GM21528 (cell line): Measurements from ENCODE around the gene SLC3A2.

Experiments used
- ATAC-seq: cut with Tn5 transposase; IDR thresholded peaks from one replicate; pipeline ENCODE4 v1.9.1; 2021; ENCODE audit warnings: mild to moderate bottlenecking, moderate library complexity; ENCODE audit not compliant: unreplicated experiment, low FRiP score

Gene SLC3A2

DNA sequence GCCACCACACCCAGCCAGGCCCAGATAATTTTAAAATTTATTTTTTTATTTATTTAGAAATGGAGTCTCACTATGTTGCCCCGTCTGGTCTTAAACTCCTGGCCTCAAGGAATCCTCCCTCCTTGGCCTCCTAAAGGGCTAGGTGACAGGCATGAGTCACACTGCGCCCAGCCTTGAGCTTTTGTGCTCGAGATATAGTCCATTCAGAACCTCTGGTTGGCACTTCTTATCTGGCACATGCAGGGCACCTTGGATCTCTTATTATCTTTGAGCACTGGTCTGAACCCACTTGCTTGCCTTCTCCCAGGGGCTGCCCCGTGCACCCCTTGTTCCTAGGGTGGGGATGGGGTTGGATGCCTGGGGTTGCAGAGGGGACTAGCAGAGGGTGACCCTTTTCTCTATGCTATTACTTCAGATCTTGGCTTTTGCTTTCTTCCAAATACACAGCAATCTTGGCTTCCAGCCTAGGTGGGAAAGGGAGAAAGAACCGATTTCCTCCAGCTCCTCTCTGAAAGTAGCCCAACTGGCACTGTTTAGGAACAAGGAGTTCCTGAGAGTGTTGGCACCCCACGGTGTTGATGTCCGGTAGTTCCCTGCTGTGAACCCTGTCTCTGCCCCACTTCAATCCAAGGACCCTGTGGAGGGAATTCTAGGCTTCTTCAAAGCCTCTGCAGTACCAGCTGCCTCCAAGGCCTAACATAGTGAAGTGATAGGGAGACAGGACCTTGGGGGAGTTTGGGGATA is 1.3 kb upstream of the SLC3A2 start:
- ATAC-seq: no peak

DNA sequence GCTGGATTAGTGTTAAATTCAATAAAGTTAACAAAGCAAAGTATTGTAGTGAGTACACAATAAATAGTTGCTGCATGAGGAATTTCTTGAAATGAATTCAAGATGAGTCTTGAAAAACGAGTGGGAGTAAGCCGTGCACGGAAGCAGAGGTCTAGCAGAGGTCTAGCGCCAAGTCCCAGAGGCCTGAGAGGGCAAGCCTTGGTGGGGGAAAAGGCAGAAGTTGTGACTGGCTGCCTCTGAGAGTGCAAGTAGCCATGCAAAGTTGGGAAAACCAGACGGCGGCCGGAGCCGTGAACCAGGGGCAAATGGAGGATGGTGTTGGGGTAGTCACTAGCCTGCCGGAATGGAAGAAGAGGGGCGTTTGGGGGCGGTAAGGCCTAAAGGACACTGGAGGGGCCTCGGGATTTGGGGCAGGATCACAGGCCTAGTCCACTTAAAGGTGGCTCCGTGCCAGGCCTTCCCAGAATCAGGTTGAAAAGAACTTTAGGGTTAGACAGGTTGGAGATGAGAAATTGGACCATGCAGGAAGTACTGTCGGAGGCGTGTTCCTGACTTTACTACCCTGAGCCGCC is 379 bp upstream of the SLC3A2 start:
- peak; percentile 27 for ATAC-seq

DNA sequence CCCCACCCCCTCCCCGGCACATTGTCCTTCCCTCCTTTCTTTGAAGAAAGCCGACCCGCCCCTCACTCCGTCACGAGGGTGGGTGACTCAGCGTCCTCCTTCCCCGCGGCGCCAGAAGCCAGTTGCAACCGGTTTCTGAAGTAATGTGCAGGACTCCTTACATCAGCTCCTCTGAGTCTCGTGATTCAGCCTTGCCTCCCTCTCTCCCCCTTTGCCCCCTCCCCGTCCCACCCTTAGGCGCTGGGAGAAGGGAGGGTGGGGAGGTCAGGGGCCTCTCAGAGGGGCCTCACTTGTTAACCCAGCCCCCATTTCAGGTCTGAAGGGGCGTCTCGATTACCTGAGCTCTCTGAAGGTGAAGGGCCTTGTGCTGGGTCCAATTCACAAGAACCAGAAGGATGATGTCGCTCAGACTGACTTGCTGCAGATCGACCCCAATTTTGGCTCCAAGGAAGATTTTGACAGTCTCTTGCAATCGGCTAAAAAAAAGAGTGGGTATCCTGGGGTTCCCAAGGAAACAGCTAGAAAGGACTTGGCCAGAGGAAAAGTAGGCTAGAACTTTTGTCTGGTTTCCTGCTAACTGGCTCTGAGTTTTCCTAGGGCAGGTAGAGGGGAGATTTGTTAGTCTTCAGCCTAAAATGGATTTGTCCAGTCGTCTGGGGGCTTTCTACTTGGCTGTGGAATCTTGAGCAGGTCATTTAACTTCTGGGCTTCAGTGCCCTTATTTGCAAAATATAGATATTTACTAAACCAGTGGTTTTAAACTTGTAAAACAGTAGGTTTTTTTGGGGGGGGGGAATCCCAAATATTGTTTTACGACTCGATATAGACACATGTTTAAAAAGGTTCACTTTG is 1.1 kb downstream of the SLC3A2 start:
- ATAC-seq: peak; percentile 42

DNA sequence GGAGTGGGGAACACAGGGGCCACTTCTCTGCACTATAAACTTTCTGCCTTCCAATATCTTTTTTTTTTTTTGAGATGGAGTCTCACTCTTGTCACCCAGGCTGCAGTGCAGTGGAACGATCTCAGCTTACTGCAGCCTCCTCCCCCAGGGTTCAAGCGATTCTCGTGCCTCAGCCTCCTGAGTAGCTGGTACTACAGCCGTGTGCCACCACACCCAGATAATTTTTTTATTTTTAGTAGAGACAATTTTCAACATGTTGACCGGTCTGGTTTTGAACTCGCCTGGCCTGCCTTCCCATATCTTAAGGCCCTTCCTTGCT is 1.7 kb downstream of the SLC3A2 start:
- no peak for ATAC-seq

DNA sequence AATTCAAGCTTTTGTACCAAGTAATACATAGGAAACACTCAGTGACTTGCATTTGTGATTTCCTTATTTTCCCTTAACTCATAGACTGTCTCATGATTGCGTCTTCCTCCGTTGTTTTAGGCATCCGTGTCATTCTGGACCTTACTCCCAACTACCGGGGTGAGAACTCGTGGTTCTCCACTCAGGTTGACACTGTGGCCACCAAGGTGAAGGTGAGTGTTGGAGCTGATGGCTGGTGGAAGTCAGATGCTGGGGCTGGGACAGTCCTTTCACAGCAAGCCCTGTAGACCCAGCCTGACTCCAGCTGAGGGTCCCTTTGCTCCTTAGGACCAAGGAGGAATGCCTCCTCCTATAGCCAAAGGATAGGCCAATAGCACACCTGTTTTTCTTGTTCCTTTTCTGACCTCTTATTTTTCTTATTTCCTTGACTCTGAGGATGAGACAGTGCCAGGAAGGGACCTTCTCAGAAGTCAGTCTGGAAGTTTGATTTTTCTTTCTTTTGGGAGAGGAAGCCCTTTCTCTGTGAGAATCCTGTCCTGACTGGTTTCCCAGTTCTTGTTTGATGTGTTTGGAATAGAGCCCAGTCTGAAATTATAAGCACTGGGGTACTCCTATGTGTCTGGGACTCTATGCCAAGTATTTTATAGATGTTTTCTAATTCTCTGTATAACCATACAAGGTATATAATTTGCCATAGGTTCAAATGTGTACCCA is 2.2 kb downstream of the SLC3A2 start:
- no peak for ATAC-seq

DNA sequence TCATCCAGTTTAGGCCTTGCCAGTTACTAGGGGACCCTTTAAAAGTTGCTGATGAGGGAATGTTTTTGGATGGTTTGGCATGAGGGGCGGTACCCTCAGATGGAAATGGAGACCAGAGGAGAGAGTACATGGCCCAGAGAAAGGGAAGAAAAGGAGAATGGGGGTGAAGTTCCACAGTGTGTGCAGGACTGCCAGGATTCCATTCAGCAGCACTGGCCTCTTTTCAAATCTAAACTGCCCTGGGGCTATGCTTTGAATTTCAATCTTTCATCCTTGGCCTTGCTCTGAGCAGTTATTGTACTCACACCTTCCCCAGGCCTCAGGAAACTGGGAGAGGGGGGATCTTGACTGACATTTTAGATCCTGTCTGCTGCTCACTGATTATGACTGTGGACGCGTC is 3.0 kb downstream of the SLC3A2 start:
- no peak for ATAC-seq

DNA sequence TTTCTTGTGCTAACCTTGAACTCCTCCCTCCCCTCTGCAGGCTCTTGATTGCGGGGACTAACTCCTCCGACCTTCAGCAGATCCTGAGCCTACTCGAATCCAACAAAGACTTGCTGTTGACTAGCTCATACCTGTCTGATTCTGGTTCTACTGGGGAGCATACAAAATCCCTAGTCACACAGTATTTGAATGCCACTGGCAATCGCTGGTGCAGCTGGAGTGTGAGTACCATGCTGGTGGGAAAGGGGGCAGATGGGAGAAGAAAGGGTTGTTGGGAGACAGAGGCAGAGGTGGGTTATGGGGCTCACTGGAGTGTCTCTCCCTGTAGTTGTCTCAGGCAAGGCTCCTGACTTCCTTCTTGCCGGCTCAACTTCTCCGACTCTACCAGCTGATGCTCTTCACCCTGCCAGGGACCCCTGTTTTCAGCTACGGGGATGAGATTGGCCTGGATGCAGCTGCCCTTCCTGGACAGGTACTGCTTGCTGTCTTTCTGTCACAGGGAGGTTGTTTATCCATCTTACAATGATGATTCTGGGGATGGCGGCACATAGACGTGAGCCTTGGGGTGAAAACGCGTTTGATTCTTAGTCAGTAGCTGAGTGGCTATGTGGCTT is 4.5 kb downstream of the SLC3A2 start:
- ATAC-seq: no peak

DNA sequence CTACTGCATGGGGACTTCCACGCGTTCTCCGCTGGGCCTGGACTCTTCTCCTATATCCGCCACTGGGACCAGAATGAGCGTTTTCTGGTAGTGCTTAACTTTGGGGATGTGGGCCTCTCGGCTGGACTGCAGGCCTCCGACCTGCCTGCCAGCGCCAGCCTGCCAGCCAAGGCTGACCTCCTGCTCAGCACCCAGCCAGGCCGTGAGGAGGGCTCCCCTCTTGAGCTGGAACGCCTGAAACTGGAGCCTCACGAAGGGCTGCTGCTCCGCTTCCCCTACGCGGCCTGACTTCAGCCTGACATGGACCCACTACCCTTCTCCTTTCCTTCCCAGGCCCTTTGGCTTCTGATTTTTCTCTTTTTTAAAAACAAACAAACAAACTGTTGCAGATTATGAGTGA is 7.7 kb downstream of the SLC3A2 start:
- no peak for ATAC-seq

DNA sequence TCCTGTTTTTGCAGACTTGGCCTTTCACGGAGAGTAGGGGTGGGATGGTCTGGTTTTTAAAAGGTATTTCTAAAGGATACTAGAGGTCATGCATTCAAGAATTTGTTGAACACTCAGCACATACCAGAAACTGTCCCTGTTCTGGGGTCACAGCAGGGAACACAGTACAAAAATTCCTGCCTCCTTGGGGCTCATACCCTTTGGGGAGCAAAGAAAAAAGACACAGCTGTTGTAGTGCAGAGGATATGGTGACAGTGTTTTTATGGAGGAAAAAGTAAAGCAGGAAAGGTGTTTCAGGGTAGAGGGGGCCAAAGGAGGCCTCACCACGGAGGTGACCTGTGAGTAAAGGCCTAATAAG is 8.4 kb downstream of the SLC3A2 start:
- no peak for ATAC-seq

DNA sequence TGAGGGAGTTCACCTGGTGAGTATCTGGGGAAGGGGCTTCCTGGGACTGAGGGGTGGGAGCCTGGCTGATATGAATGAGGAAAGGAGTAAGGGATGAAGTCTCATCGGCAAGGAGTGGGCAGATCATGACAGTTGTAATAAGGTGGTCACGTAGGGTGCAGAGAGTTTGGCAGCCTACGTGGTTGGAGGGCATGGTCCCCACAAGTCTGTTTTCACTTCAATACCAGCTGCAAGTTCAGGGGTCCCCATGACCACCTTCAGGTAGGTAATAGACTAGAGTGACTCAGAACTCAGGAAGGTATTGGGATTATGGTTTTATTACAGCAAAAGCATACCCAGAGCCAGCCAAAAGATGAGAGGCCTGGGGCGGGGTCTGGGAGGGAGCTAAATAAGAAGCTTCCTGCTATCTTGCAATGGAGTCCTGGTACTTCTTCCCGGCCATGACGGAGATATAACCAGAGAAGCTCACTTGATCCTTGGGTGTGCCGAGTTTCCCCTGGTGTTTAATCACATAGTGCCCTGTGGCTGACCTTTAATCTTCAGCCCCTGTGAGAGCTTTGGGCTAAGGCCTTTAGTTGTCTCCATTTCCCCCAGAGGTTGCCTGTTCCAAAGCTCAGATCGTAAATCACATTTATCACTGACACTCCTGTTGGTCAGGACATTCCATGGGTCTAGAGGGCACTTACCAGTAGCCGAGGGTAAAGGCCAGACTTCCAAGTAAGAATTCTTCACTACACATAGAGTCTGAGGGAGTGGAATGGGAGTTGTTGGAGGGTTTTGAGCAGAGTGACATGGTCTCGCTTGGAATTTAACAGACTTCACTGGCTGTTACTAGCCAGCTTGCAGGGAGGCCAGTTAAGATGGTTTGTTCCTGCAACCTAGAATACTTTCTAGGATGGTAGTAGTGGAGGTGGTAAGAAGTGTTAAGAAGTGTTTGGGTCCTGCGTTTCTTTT is 9.1 kb downstream of the SLC3A2 start:
- no peak for ATAC-seq

DNA sequence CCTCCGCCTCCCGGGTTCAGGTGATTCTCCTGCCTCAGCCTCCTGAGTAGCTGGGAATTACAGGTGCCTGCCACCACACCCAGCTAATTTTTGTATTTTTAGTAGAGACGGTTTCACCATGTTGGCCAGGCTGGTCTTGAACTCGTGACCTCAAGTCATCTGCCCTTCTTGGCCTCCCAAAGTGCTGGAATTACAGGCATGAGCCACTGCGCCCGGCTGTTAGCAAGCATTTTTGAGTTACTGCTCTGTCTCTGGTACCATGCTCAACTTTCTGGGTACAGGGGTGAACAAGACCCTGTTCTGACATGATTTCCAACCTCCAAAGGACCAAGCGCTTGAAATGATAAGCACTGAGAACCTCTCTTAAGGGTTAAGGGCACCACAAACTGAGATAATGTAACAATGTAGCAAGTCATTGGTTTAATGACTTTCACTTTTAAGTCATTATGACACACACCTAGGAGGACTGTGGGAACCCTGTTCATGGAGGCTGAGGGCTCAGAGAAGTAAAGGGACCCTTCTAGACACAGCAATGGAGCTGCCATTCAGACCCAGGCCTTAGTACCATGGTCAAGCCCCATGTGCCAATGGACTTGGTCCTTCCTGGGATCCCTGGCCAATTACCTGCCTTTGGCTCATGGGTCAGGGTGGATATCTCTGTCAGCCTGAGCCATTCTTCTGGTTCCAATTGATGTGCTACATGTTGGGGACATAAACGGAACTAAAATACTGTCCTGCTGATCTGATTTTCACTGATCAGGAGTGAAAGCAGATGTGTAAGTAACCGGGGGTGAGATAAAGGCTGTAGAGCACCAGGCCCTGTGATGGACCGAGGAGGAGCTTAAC is 11.6 kb downstream of the SLC3A2 start:
- no peak for ATAC-seq

DNA sequence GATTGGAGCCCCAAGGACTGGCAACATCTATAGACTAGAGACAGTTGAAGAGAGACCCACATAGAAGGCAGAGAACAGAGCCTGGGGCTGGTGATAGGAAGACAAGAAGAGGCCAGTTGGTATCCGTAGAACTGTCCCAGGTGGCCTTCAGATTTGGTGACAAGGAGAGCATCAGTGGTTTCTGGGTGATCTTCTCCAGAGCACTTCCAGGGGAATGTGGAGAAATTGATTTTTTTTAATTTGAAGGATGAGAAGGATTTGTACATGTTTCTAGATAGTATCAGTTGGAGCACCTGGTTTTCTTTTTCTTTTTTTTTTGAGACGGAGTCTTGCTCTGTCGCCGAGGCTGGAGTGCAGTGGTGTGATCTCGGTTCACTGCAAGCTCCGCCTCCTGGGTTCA is 14.8 kb downstream of the SLC3A2 start:
- ATAC-seq: no peak

DNA sequence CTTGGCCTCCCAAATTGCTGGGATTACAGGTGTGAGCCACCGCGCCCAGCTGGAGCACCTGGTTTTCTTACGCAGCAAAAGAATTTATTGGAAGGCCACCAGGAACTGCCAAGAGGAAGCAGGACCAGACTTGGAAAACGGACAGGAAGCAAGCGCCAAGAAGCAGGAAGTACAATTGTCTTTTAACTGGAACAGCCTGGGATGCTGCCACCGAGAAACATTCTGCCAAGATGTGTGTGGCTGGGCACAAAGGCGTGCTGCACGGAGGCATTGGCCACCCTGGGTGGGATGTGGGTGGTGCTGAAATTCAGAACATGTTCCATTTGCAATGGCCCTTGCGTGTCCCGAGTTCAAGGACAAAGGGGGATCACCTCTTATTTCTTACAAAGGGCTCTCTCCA is 15.4 kb downstream of the SLC3A2 start:
- no peak for ATAC-seq

DNA sequence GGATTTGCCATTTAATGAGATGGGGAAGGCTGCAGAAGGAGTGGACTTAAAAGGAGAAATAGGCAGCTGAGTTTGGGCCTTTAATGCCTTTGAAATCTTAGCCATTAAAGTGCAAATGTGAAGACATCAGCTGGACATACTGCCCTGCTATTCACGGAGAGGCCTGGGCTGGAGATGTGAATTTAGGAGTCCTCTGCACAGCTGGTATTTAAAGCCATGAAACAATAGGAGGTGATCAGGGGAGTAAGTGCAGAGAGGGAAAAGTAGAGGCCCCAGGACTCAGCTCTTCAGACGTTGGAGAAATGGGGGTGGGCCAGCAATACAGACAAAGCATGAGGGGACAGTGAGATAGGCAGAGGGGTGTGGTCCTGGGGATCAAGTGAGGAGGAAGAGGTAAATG is 16.6 kb downstream of the SLC3A2 start:
- no peak for ATAC-seq

DNA sequence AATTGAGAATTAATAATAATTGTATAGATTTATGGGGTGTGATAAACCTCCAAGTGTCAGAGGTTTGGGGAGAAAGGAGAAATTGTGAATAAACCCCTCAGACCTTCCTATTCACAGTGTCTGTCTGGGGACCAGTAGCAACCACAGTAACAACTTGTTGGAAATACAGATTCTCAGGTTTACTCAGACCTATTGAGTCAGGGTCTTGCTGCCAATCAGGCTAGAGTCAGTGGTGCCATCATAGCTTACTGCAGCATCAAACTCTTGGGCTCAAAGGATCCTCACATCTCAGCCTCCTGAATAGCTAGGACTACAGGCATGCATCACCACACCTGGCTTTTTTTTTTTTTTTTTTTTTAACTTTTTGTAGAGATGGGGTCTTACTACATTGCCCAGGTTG is 17.3 kb downstream of the SLC3A2 start:
- no peak for ATAC-seq

DNA sequence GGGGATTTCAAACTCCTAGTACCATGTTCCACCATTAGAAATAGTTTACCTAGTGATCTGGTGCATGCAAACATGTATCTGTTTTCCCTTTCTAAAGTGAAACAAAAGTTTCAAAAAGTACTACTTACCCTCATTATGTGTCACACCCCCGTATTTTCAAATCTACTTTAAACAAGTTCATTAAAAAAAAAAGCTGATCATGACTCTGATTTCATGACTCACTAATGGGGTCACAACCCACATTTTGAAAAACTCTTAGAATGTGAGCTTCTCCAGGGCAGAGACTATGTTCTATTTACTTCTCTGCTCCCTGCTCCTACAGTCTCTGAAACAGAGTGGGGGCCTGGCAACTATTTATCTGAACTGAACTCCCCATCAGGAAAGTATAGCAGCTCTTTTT is 22.2 kb downstream of the SLC3A2 start:
- ATAC-seq: no peak

DNA sequence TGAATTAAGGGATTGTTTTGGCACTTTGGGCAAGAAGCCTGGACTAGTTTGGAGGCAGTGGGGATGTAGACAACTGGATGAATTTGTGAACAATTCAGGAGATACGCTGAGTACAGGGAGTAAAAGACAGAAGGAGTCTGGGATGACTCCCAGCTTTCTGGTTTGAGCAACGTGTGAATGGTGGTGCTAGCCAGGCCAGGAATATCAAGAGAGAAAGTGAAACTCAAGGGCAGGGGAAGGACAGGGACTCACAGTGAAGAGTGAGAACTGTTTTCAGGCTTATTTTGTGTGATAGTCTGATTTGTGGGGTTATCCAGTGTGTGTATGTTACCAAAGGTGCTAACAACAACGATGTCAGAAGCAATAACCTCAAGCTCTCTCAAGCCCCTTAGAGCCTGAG is 24.6 kb downstream of the SLC3A2 start:
- ATAC-seq: no peak

DNA sequence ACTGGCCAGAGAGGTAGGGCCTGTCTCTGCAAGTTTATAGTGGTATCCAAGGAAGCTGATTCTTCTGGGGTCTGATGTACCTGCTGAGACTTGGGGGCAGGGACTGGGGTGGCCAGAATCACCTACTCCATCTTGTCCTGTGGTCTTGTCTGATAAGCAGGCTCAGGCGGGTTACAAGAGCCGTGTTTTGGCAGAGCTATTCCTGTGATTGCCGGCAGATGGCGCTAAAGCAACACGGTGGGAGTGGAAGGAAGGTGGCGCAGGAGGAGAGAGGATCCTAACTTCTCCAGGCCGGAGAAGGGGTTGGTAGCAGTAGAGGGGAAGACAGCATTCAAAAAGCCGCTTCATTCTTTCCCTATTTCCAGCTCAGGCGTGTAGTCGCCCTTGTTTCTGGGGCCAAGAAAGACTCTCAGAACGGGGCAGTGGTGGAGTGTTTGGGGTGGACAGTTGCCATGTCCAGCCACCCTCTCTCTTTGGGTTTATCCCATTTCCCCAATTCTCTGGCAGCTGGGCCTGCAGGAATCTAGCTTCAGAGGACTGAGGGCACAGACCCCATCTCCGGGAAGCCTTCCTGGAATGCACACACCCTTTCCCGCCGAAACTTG is 25.3 kb downstream of the SLC3A2 start:
- no peak for ATAC-seq
